T-helper 2 cell treated with Interferon-gamma antibody and Interleukin-4, amounts not matched to agents 5 μg/mL and 100 μg/mL, for 36 hours (primary cell): ENCODE measurements around the gene ICE2.

Source experiments
- DNase-seq: peaks from one replicate; pipeline ENCODE4 v3.0.0; 2021; ENCODE audit warnings: low spot score
- H3K27ac Mint-ChIP-seq: one replicate; pipeline ENCODE4 v1.8.0; 2021; ENCODE audit warnings: mild to moderate bottlenecking, mixed read lengths
- H3K27me3 Mint-ChIP-seq: one replicate; pipeline ENCODE4 v1.8.0; 2021; ENCODE audit warnings: low read depth, mixed read lengths
- H3K36me3 Mint-ChIP-seq: one replicate; pipeline ENCODE4 v1.8.0; 2021; ENCODE audit warnings: low read depth, mixed read lengths
- H3K4me1 Mint-ChIP-seq: one replicate; pipeline ENCODE4 v1.8.0; 2021; ENCODE audit warnings: low read depth, mixed read lengths
- H3K4me3 Mint-ChIP-seq: one replicate; pipeline ENCODE4 v1.8.0; 2022; ENCODE audit warnings: mild to moderate bottlenecking, moderate library complexity, mixed read lengths
- H3K9me3 Mint-ChIP-seq: one replicate; pipeline ENCODE4 v1.8.0; 2021; ENCODE audit warnings: mixed read lengths

ICE2 gene

DNA sequence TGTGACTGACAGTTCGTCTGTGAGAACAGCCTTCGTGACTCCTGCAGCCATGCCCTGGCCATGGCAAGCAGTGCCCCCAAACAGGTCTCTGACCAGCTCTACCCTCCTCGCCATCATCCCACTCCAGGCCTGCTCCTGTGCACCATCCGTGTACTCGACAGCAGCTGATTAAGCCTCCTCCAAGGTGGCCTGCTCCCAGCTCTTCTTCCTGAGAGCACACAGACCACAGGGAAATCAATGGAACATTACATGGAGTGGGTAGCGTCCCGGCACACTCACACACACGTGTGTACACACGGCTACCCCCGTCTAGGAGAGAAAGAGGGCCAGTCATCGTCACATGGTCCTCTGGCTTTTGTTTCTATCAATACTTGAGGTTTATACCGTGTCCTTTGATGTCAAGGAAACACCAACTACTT lies 102.3 kb downstream of the ICE2 start:
- DNase-seq = no peak
- Mint-ChIP-seq H3K4me1 (peaks cover 4% of the 10 kb centered on the region), H3K36me3 (peaks cover 56% of the 10 kb centered on the region), H3K27ac (no peak overlapping the region), H3K9me3 (no peaks in the 10 kb centered on the region), H3K4me3 (no peak overlapping the region), H3K27me3 (no peaks in the 10 kb centered on the region)

DNA sequence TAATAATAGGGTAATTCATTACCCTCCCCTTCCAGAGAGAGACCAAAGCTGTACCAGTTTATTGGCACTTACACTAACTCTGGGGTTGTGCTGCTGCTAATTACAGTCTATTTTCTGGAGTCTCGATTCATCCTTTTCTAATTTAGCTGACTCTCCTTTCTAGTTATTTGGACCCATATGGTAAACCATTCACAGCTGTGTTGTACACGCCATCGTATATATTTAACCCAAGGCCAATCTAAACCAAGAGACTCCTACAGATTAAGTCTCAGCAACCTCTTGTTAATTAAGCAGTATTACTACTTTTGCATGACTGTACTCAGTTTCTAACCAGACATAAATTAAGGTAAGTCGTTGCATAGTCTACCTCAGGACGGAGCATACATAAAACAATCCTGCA lies 103.6 kb downstream of the ICE2 start:
- Mint-ChIP-seq H3K27me3 (no peaks in the 10 kb centered on the region), H3K9me3 (no peaks in the 10 kb centered on the region), H3K4me1 (peaks cover 10% of the 10 kb centered on the region), H3K36me3 (peaks cover 57% of the 10 kb centered on the region), H3K27ac (no peak overlapping the region), H3K4me3 (no peak overlapping the region)
- no peak for DNase-seq

DNA sequence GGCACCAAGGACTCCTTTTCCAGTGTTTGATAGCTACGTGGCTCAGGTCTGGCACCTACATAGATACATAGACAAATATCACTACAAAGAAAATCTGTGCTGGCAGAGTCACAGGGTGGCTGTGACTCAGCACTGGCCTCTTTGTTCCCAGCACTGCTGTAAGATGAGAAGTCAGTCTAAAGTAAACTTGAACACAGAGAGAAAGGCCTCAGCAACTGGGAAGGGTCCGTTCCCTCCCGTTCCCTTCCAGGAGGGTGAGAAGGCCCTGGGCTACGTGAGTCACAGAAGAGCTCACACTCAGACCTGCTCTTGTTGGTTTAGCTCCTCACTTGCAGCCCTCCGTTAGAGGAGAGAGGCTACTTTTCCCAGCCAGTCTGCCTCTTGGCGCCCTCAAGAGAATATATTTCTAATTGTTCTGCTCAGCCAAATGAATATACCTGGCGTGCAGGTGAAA lies 104.3 kb downstream of the ICE2 start:
- H3K36me3 Mint-ChIP-seq = peaks cover 57% of the 10 kb centered on the region
- H3K27me3 Mint-ChIP-seq = no peaks in the 10 kb centered on the region
- H3K4me1 Mint-ChIP-seq = peaks cover 10% of the 10 kb centered on the region
- DNase-seq = no peak
- H3K27ac Mint-ChIP-seq = no peak overlapping the region
- H3K4me3 Mint-ChIP-seq = no peak overlapping the region
- no peaks in the 10 kb centered on the region for H3K9me3 Mint-ChIP-seq

DNA sequence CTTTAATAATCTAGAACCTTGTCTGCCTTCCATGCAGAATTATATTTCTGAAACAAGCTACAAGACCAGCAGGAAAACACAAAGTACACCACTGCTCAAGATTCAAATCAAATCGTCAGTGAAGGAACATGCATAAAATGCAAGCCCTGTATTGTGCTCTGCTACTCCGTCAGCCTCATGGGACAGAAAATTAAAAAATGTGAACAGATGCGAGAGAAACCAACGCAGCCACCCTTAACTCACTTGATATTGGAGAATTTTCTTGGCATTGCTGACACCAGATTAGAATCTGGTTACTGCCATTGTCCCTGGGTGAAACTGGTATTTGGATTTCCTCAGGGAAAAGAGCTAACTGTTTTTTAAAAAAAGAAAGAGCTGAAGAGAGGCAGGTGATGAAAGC lies 104.7 kb downstream of the ICE2 start:
- Mint-ChIP-seq H3K4me3 (no peak overlapping the region), H3K9me3 (no peaks in the 10 kb centered on the region), H3K36me3 (peaks cover 55% of the 10 kb centered on the region), H3K4me1 (peaks cover 10% of the 10 kb centered on the region), H3K27ac (no peak overlapping the region), H3K27me3 (no peaks in the 10 kb centered on the region)
- no peak for DNase-seq

DNA sequence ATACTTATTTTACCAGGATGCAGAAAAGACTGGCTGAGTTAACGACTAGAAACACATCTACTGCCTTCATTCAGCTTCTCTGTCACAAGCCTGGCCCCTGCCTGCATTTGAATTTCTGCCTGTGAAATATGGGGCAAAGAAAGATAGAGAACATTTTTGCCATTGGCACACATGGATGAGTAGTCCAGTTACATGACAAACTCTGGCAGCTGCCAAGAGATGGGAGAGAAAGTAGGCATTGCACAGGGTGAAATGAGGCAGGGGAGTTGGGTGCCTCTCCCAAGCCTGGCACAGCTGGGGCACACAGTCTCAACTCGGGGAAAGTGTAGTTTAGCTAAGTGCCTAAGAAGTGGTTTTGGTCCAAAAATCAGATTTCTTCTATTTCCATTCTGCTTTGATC lies 105.2 kb downstream of the ICE2 start:
- Mint-ChIP-seq H3K27ac (no peak overlapping the region), H3K4me3 (no peak overlapping the region), H3K9me3 (no peaks in the 10 kb centered on the region), H3K36me3 (peaks cover 55% of the 10 kb centered on the region), H3K4me1 (peaks cover 10% of the 10 kb centered on the region), H3K27me3 (no peaks in the 10 kb centered on the region)
- no peak for DNase-seq

DNA sequence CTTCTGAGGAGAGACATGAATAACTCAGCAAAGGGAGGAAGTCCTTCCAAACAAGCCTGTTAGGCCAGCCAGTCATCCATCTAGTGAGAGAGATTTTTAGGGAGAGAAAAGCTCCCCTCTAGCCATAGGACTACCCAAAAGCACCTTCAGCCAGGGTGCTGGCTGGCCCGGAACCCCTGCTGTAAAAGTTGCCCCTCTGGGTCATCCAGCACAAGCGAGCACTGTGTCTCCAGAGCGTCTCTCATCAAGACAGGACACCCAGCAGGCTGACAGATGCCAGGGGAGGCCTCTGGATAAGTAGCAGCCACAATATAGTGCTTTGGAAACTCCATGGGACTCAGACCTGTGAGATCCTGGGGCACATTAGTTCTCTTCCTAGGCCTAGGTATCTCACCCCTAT lies 105.6 kb downstream of the ICE2 start:
- Mint-ChIP-seq H3K36me3 (peaks cover 55% of the 10 kb centered on the region), H3K4me3 (no peak overlapping the region), H3K9me3 (no peaks in the 10 kb centered on the region), H3K27me3 (no peaks in the 10 kb centered on the region), H3K4me1 (peaks cover 10% of the 10 kb centered on the region), H3K27ac (no peak overlapping the region)
- no peak for DNase-seq

DNA sequence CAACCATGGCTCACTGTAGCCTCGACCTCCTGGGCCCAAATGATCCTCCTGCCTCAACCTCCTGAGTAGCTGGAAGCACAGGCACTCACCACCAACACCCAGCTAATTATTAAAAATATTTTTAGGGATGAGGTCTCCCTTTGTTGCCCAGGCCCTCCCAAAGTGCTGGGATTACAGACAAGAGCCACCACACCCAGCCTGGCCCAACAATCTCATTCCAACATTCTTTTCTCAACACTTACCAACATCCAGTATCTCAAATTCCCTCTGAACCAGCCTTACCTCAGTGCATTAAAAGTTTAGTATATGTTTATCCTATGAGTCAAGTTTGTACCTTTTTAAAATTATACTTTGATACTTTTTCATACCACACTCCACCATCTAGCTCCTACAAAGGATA lies 106.2 kb downstream of the ICE2 start:
- Mint-ChIP-seq H3K36me3 (peaks cover 54% of the 10 kb centered on the region), H3K27ac (no peak overlapping the region), H3K27me3 (no peaks in the 10 kb centered on the region), H3K4me3 (no peak overlapping the region), H3K4me1 (peaks cover 10% of the 10 kb centered on the region), H3K9me3 (no peaks in the 10 kb centered on the region)
- no peak for DNase-seq

DNA sequence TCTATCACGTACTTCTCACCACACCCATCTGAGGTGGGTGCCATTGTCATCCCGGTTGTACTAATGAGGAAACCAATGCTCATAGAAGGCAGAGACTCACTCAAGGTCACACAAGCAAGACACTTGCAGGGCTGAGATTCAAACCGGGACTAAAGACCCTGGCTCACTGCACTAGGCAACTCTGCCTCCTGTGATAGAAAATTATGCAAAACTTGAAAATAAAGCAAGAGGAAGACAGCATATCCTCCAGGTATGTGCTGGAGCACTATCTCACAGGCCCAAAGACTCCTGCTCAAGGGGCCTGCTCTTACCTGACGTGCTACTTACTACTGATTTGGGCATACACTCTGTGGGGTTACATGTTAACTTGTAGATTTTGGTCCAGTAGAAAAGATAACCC lies 106.7 kb downstream of the ICE2 start:
- no peak overlapping the region for H3K27ac Mint-ChIP-seq
- peaks cover 53% of the 10 kb centered on the region for H3K36me3 Mint-ChIP-seq

DNA sequence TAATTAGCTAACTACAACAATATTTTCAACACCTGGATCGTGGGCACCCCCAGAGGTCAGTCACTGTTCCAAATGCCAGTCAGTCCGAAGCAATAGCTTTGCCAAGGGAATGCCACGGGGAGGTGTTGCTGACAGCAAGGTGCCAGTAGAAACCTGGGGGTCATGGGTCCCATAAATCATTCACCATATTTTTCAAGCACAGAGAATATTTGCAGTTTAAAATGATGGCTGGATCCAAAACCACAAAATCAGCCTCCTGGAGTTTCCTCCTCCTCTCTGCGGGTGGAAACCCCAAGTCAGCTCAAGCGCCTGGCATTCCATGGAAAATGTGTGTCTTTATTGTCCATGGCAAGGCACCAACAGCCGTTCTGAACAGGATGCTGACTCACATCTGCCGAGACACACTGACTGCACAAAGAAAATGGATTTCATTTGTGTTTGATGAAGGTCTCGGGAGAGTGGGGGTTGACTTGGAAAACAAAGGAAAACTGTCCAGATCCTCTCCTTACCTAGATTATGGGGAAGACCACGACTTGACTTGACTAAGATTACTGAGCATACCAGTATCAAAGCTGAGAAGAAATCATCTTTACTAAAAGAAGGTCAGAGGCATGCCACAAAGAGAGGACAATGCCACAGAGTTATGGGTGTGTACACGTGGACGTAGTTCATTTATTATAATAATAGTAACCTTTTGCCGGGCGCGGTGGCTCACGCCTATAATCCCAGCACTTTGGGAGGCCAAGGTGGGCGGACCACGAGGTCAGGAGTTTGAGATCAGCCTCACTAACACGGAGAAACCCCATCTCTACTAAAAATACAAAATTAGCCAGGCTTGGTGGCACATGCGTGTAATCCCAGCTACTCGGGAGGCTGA lies 107.5 kb downstream of the ICE2 start:
- H3K27ac Mint-ChIP-seq = no peak overlapping the region
- H3K27me3 Mint-ChIP-seq = no peaks in the 10 kb centered on the region
- no peak overlapping the region for H3K4me3 Mint-ChIP-seq
- peak; percentile 54 for DNase-seq
- no peaks in the 10 kb centered on the region for H3K9me3 Mint-ChIP-seq
- H3K36me3 Mint-ChIP-seq = peaks cover 50% of the 10 kb centered on the region
- H3K4me1 Mint-ChIP-seq = peaks cover 10% of the 10 kb centered on the region

More for the DNA sequence above, 106.7 kb downstream of the ICE2 start:
- Mint-ChIP-seq H3K27me3 (no peaks in the 10 kb centered on the region), H3K9me3 (no peaks in the 10 kb centered on the region), H3K4me3 (no peak overlapping the region), H3K4me1 (peaks cover 10% of the 10 kb centered on the region)
- no peak for DNase-seq

DNA sequence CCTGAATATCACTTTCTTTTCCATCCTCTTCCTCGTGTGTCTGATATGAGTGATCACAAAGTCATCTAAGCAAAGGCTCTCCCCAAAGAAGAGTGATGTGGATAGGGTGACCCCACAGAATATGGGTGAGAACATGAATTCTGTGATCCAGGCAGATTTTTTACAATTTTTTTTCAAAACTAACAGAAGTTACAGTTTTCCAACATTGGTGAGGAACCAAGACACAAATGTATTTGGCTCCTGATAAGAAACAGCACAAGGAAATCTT lies 108.1 kb downstream of the ICE2 start:
- Mint-ChIP-seq H3K9me3 (no peaks in the 10 kb centered on the region), H3K36me3 (peaks cover 49% of the 10 kb centered on the region), H3K4me1 (peaks cover 10% of the 10 kb centered on the region), H3K4me3 (no peak overlapping the region), H3K27ac (no peak overlapping the region), H3K27me3 (no peaks in the 10 kb centered on the region)
- DNase-seq = no peak

DNA sequence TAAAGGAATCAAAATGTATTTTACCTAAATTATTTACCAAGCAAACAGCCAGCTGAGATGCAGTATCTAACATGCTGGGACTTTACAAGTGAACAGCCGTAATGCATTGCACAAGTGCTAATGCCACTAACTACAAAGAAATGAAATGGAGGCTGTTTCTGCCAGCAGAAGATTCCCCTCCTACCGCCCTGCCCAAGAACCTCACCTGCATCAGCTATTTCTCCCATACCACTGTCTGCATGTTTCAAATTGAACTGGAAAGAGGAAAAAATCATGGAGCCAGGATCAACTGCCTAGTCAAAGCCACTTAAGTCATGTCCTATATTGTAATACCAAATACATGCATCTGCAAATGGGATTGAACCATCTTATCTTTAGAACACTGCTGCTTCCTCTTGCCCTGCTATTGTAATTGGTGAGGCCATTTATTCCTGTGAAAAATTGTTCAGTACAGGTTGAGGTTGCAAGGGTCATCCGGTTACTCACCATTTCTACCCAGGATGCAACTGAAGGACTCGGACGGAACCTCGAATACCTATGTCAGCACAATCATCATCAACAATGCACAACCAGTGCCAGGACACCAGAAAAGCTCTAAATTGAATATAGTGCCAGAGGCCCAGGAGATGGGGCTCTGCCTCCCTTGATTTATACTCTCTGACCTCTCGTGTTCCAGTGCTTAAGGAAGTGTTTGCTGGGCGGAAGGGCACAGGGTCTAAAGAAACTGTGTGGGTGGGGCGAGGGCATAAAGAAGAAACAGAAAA lies 108.7 kb downstream of the ICE2 start:
- Mint-ChIP-seq H3K27me3 (no peaks in the 10 kb centered on the region), H3K36me3 (peaks cover 47% of the 10 kb centered on the region), H3K4me1 (peaks cover 10% of the 10 kb centered on the region), H3K4me3 (no peak overlapping the region), H3K9me3 (no peaks in the 10 kb centered on the region), H3K27ac (no peak overlapping the region)
- no peak for DNase-seq

DNA sequence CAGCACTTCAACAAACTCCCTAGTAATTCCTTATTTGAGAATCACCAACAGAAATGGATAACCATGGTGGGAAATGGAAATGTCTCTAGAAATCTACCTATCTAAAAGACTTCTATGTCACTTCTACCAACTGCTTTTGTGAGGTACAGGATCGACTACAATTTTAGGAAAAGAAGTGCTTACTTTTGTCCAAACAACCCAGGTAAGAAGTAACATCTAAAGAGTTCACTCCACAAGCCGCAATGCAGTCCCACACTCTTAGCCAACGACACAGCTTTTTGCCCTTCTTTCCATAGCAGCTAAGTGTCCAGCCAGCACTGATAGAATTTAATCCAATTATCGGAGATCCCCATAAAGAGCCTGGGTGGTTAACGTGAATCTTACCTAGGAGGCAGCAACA lies 109.2 kb downstream of the ICE2 start:
- Mint-ChIP-seq H3K4me1 (peaks cover 10% of the 10 kb centered on the region), H3K27me3 (no peaks in the 10 kb centered on the region), H3K36me3 (peaks cover 47% of the 10 kb centered on the region), H3K4me3 (no peak overlapping the region), H3K9me3 (no peaks in the 10 kb centered on the region), H3K27ac (no peak overlapping the region)
- DNase-seq = no peak
